AG10803 (cell line): Measurements from ENCODE around the gene SPRYD3.
A peak's percentile ranks its signal among the peaks of the same experiment; 100 is the strongest.

ENCODE experiments used
- DNase-seq: peaks from one replicate; pipeline ENCODE4 v3.0.0; 2010; ENCODE audit warnings: low read depth
- H3K4me3 ChIP-seq: 2 replicates; pipeline ENCODE4 v1.5.1; 2011; ENCODE audit warnings: mild to moderate bottlenecking, low read length, control low read depth
- CTCF ChIP-seq: conservative IDR thresholded peaks from 2 replicates; pipeline ENCODE4 v1.5.1; 2011; ENCODE audit warnings: mild to moderate bottlenecking, low read length, control low read depth, inconsistent platforms

SPRYD3 gene

DNA sequence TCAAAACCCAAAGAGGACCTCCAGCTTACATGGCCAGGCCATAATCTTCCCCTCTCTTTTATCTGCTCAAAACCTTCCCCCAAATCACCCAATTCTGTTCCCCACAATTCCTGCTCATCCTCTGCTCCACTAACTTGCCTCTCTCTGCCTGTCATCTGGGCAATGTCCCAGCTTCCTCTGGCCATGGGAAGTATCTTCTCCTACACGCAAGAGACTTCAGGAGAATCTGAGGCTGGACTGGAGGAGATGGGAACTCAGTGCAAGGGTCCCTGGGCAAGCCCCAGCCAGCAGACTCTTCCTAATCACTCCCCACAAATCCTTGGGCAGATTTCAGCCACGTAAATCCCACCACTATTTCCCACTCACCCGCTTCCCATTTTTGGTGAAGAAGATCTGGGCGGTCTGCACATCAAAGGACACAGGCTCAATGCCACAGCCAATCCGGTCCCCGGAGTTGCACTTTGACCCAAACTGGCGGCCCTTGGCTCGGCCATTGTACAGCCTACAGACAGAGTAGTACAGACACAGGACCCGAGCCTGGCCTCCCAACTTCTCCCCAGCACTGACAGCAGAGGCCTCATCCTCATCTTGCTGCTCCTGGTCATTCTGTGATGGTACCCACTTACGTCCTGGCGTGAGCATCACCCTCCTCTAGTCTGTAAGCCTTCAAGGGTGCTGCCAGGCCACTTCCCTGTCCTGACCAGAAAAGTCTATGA lies 4.7 kb downstream of the SPRYD3 start:
- no peak overlapping the region for H3K4me3 ChIP-seq
- DNase-seq: no peak
- no peak for TF ChIP-seq CTCF

DNA sequence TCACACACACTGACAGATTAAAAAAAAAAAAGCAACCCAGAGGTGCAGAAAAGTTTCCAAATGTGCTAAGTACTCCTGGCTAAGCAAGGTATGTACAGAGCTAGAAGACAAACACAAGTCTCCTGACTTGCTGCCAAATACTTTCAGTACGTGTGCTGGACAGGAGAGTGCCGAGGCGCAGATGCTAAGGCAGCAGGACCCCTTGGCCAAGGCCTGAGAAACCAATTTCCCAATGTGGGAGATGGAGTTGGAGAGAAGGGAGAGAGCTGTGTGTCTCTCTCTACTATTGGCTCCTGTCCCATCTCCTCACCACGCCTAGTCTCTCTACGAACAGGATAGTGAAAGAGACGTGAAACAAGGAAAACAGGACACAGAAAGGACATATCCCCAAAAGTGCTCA lies 5.3 kb downstream of the SPRYD3 start:
- no peak for DNase-seq
- TF ChIP-seq CTCF: no peak
- H3K4me3 ChIP-seq: no peak overlapping the region

DNA sequence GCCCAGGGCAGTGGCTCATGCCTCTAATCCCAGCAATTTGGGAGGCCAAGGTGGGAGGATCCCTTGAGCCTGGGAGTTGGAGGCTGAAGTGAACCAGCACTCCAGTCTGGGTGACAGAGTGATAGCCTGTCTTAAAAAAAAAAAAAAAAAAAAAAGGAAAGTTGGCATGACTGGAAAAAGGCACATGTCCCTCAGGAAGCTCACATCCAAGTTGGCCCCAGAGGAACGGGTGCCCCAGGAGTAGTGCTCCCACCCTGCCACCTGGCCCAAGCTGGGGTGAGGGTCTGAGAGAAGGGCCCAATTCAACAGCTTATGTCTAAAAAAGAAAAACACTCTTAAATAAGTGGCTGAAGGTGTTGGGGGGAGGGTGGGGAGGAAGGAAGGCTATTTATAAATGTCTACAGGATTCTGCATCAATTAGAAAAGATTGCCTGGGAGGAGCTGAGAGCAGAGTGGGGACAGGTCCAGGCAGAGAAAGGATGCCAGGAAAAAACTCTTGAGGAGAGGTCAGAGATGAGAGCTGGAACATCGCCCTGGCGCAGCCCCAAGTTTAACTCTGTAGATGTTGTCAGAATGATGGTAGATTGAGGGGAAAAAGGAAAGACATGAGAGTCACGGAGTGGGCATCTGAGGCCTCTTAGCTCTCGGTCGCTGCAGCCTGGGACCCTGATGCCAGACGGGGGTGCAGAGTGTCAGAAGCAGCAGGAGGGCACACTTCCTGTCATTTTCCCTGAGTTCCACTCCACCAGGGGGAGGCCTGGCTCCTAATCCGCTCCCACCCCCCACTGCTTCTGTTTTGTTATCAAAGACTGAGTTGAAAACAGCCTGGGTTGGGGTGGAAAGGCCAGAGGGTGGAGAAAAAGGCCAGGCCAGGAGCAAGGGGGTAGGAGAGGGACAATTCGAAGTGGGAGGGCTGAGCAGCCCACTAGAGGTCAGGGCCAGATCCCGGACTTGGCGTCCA lies 7.3 kb downstream of the SPRYD3 start:
- no peak overlapping the region for H3K4me3 ChIP-seq
- peak; percentile 58 for DNase-seq
- peak; percentile 32 for TF ChIP-seq CTCF

DNA sequence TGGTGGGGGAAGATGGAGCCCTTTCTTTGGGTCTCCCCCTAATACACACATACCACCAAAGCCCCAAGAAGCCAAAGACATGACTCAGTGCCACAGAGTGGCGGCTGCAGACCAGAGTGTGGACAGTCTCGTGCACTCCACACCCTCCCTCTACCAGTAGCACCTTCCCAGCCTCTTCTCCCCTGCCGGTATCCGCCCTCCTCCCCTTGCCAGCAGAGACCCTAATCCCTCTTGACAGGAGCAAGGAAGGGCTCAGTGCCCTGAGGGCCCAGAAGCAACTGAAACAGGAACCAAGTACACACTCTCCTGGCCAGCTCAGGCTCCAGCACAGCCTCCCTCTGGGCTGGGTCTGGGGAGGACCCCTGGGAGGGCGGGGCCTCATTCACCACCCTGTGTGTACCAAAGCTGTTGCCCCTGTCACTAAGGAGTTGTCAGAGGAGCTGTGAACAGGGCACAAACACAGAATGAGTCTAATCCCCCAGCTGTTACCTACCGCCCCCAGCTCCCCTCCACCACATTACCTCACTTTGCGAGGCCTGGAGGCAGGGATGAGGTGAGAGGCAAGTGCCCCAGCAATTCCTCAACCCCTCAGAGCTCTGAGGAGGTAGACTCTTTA lies 8.2 kb downstream of the SPRYD3 start:
- no peak overlapping the region for H3K4me3 ChIP-seq
- TF ChIP-seq CTCF: no peak
- peak; percentile 47 for DNase-seq

- no peak for DNase-seq
- TF ChIP-seq CTCF: no peak
- H3K4me3 ChIP-seq: no peak overlapping the region
Observed at GRCh38 chr12:53069621-53070410, 9.4 kb downstream of the SPRYD3 start.

GRCh38 chr12:53068811-53069585 lies 10.2 kb downstream of the SPRYD3 start:
- no peak overlapping the region for H3K4me3 ChIP-seq
- no peak for DNase-seq
- no peak for TF ChIP-seq CTCF
